Heart left ventricle (tissue), 16 donors: ENCODE results near the gene UBE2I. TPM values are rescaled to one million over a fixed set of nuclear protein-coding genes. Genes with fewer than 3 reads are reported as not detected.

Source experiments
- ATAC-seq, 4 donors: fragments of 200-7000 bp; cut with Tn5 transposase; one replicate each; pipeline ENCODE4 v1.9.1; 2020 to 2022; ENCODE audit warnings: moderate library complexity in 4 of 4, mild to moderate bottlenecking in 3 of 4, moderate number of reproducible peaks in 1 of 4
- DNase-seq, 5 donors: peaks; one replicate each; pipeline ENCODE4 v3.0.0-alpha.2; 2020
- H3K27ac ChIP-seq, 12 donors: fragments of 200-600 bp; sonication (generic) in 4 of 12; one replicate each; pipeline versions ENCODE4 v1.5.0 to v1.8.0; 2016 to 2022; ENCODE audit warnings: mild to moderate bottlenecking in 2 of 12
- H3K27me3 ChIP-seq, 9 donors: fragments of 200-600 bp; sonication (generic) in 2 of 9; one replicate each; pipeline versions ENCODE4 v1.5.1 to v1.8.0; 2016 to 2022; ENCODE audit warnings: mild to moderate bottlenecking in 3 of 9
- H3K36me3 ChIP-seq, 9 donors: fragments of 200-600 bp; sonication (generic) in 2 of 9; one replicate each; pipeline versions ENCODE4 v1.5.0 to v1.8.0; 2018 to 2022; ENCODE audit warnings: mild to moderate bottlenecking in 2 of 9
- H3K4me1 ChIP-seq, 12 donors: fragments of 200-600 bp; sonication (generic) in 4 of 12; one replicate each; pipeline versions ENCODE4 v1.5.0 to v1.8.0; 2016 to 2022; ENCODE audit warnings: mild to moderate bottlenecking in 3 of 12
- H3K4me3 ChIP-seq, 12 donors: fragments of 200-600 bp; sonication (generic) in 4 of 12; one replicate each; pipeline versions ENCODE4 v1.5.0 to v1.8.0; 2017 to 2022; ENCODE audit warnings: mild to moderate bottlenecking in 9 of 12, moderate library complexity in 4 of 12
- H3K9me3 ChIP-seq, 12 donors: fragments of 200-600 bp; sonication (generic) in 4 of 12; one replicate each; pipeline versions ENCODE4 v1.5.0 to v1.8.0; 2016 to 2022; ENCODE audit warnings: mild to moderate bottlenecking in 1 of 12
- CTCF ChIP-seq, 12 donors: fragments of 200-600 bp; sonication (generic) in 4 of 12; IDR thresholded peaks; one replicate each; pipeline versions ENCODE4 v1.5.0 to v1.8.0; 2018 to 2022; ENCODE audit warnings: antibody characterized with exemption in 12 of 12, mild to moderate bottlenecking in 5 of 12
- POLR2A ChIP-seq, 2 donors: fragments of 450-650 bp; IDR thresholded peaks; one replicate each; pipeline ENCODE4 v1.6.1; 2017; ENCODE audit warnings: antibody characterized with exemption in 2 of 2, mild to moderate bottlenecking in 2 of 2, moderate library complexity in 2 of 2
- WGBS, 4 donors: extraction: QIAGEN DNeasy Blood & Tissue Kit in 2 of 4; methylation state at CpG; one replicate each; pipeline versions ENCODE4 v1.1.5 to v1.1.7; 2013 to 2018; 5-methylcytosine and 5-hydroxymethylcytosine counted together
- intact Hi-C, 10 donors: fragments of 100-400 bp; cut with DNase I; formaldehyde crosslinking; loops; one replicate each; pipeline versions ENCODE4 v1.11.1 to v1.14.2; 2022
- polyA plus RNA-seq, 2 donors: library from polyadenylated mRNA; stranded (reverse); fragments of 200-250 nt; gene quantifications; one replicate each; pipeline ENCODE4 v1.2.3, GENCODE V29; 2013
- total RNA-seq, 9 donors: library from RNA; depleted of rRNA in 2 of 9; stranded (reverse); fragments of >200 nt in 2 of 9; fragmentation: NEBNext Ultra II Directional in 3 of 9; extraction: Animal tissue kit (Norgen Biotek cat#: 25700) in 3 of 9; gene quantifications; one replicate each; pipeline versions ENCODE4 v1.1.0 to v1.2.4, GENCODE V29; 2016 to 2023
- donor health status: ischemic (EF 13 %, LVEDD 7.1; RV severe dilation, severe dysfunction).
- donor health status: healthy with polysubstance abuse.
- donor health status: DM: no; HTN: yes; CAD: no.
- donor health status: DM: no; HTN: no; CAD: no.
- donor health status: ischemic (EF 25% LVEDD 6.9; RV normal size, moderate dysfunction).
- donor health status: ischemic (EF 25% LVEDD 5.7; RV mildly dilated, moderate dysfunction).
- donor health status: healthy.
- donor health status: DM: yes; HTN: yes; CAD: no.
- donor health status: ischemic (EF 35%, LVEDD 5.7; RV mildly dilated, moderate dysfunction).
- donor health status: nonischemic (EF 11% LVEDD 7.7; RV severe dilation, severe dysfunction).
- donor health status: DM: yes; HTN: yes; CAD: no.
- donor health status: PGD.
- donor health status: ischemic (EF 29% LVEDD 5.4; RV normal size, mild dysfunction).
- donor health status: nonischemic (EF 23%, LVEDD 6.1; RV moderate dilation, normal function).

UBE2I gene
- total and polyA plus RNA-seq, 11 donors = 59.3 to 105 (median 82.5) TPM

- H3K4me3 ChIP-seq = no peak overlapping the region
- H3K27ac ChIP-seq = no peak overlapping the region
- intact Hi-C loops = no loop called here
- H3K4me1 ChIP-seq = peaks cover 0 to 5% (median 0%) of the 10 kb centered on the region in 12 donors
- no peak for ATAC-seq
- peaks cover under 1 to 49% (median 11%) of the 10 kb centered on the region in 9 donors for H3K27me3 ChIP-seq
- TF ChIP-seq CTCF (IDR thresholded peaks at IDR 0.05) = no peak
- no peak for TF ChIP-seq POLR2A (IDR thresholded peaks at IDR 0.05)
- H3K9me3 ChIP-seq = no peaks in the 10 kb centered on the region
- DNase-seq = no peak
- WGBS, 4 donors = 42 to 53% (median 47%) methylated on average over 17 of the region's 17 CpGs
- H3K36me3 ChIP-seq = no peaks in the 10 kb centered on the region
Observed at GRCh38 chr16:1283296-1283695, 26.1 kb upstream of the UBE2I start.

- DNase-seq (no peak), ATAC-seq (no peak)
- H3K36me3 ChIP-seq = no peaks in the 10 kb centered on the region
- peaks cover 8 to 53% (median 19%) of the 10 kb centered on the region in 9 donors for H3K27me3 ChIP-seq
- peaks cover 0 to 5% (median 0%) of the 10 kb centered on the region in 12 donors for H3K4me1 ChIP-seq
- no peaks in the 10 kb centered on the region for H3K9me3 ChIP-seq
- no peak overlapping the region for H3K27ac ChIP-seq
- intact Hi-C loops = no loop called here
- 71 to 93% (median 76%) methylated on average over 7 to 16 of the region's 16 CpGs for WGBS, 4 donors
- no peak overlapping the region for H3K4me3 ChIP-seq
- TF ChIP-seq POLR2A (IDR thresholded peaks at IDR 0.05) (no peak), CTCF (IDR thresholded peaks at IDR 0.05) (no peak)
Observed at GRCh38 chr16:1283996-1284616, 25.3 kb upstream of the UBE2I start.

GRCh38 chr16:1285669-1286512 is 23.5 kb upstream of the UBE2I start:
- no peak overlapping the region for H3K27ac ChIP-seq
- H3K27me3 ChIP-seq = peaks cover 10 to 62% (median 36%) of the 10 kb centered on the region in 9 donors
- intact Hi-C loops = no loop called here
- 72 to 79% (median 76%) methylated on average over 30 to 38 of the region's 38 CpGs for WGBS, 4 donors
- no peak for ATAC-seq
- H3K36me3 ChIP-seq = no peaks in the 10 kb centered on the region
- H3K9me3 ChIP-seq = no peaks in the 10 kb centered on the region
- H3K4me1 ChIP-seq = peaks cover 0 to 8% (median 0%) of the 10 kb centered on the region in 12 donors
- no peak for TF ChIP-seq POLR2A (IDR thresholded peaks at IDR 0.05)
- TF ChIP-seq CTCF (IDR thresholded peaks at IDR 0.05) = no peak
- DNase-seq = peak in 1 of 5 donors; percentile 57
- no peak overlapping the region for H3K4me3 ChIP-seq

- no peak overlapping the region for H3K4me3 ChIP-seq
- H3K27me3 ChIP-seq = peaks cover 10 to 69% (median 38%) of the 10 kb centered on the region in 9 donors
- intact Hi-C loops = no loop called here
- H3K36me3 ChIP-seq = no peaks in the 10 kb centered on the region
- H3K4me1 ChIP-seq = peaks cover 0 to 8% (median 0%) of the 10 kb centered on the region in 12 donors
- WGBS, 4 donors = 75 to 90% (median 81%) methylated on average over 16 to 25 of the region's 25 CpGs
- DNase-seq (no peak), ATAC-seq (no peak)
- no peaks in the 10 kb centered on the region for H3K9me3 ChIP-seq
- TF ChIP-seq POLR2A (IDR thresholded peaks at IDR 0.05) = no peak
- no peak for TF ChIP-seq CTCF (IDR thresholded peaks at IDR 0.05)
- H3K27ac ChIP-seq = no peak overlapping the region
Observed at GRCh38 chr16:1286513-1287094, 22.8 kb upstream of the UBE2I start.
